SK-N-SH (cell line): ENCODE measurements around the gene COL23A1. TPM values are rescaled to one million over a fixed set of nuclear protein-coding genes. Genes with fewer than 3 reads are reported as not detected.

ENCODE experiments used
- CTCF ChIA-PET: fragments of 300-600, 350-600 bp; formaldehyde crosslinking; extraction: SDS; loops from one replicate; lab custom pipeline; 2021; lab: Yijun Ruan, JAX
- POLR2A ChIA-PET: fragments of 350-600 bp; sonication (Branson Sonifier 250); formaldehyde crosslinking; extraction: SDS; loops from one replicate; lab custom pipeline; 2020; ENCODE audit warnings: antibody characterized with exemption, inconsistent platforms; lab: Yijun Ruan, JAX
- DNase-seq: peaks from one replicate; pipeline ENCODE4 v3.0.0; 2012
- H2AFZ ChIP-seq: fragments of 200-600 bp; sonication (generic); 2 replicates; pipeline ENCODE4 v1.8.1; 2016; ENCODE audit warnings: antibody characterized with exemption, mild to moderate bottlenecking, low read depth
- H3F3A ChIP-seq: fragments of 200-600 bp; sonication (generic); replicated peaks from 2 replicates; pipeline ENCODE3; 2016; ENCODE audit warnings: antibody characterized with exemption, mild to moderate bottlenecking; ENCODE audit not compliant: insufficient read depth
- H3K27ac ChIP-seq, 2 experiments: fragments of 200-500 bp in 1 of 2; fragments of 200-600 bp in 1 of 2; sonication (Bioruptor generic) in 1 of 2; sonication (generic), shearing (Covaris generic) in 1 of 2; 2 replicates each; pipeline versions ENCODE4 v1.5.1 to v1.6.1; 2014 to 2016; ENCODE audit warnings: low read depth in 2 of 2, inconsistent platforms in 1 of 2, low read length in 1 of 2, mild to moderate bottlenecking in 1 of 2, mixed read lengths in 1 of 2
- H3K27me3 ChIP-seq: fragments of 200-600 bp; sonication (generic), shearing (Covaris generic); 2 replicates; pipeline ENCODE4 v1.6.1; 2016; ENCODE audit warnings: mixed run types; ENCODE audit not compliant: insufficient read depth
- H3K36me3 ChIP-seq, 2 experiments: fragments of 200-500 bp in 1 of 2; fragments of 200-600 bp in 1 of 2; sonication (Bioruptor generic) in 1 of 2; sonication (generic) in 1 of 2; replicated peaks in 1 of 2; 2 replicates each; pipeline versions ENCODE3 to v1.5.1; 2014 to 2016; ENCODE audit warnings: low read length in 1 of 2, mild to moderate bottlenecking in 1 of 2; ENCODE audit not compliant: insufficient read depth in 2 of 2, control insufficient read depth in 1 of 2
- H3K4me1 ChIP-seq, 2 experiments: fragments of 200-500 bp in 1 of 2; fragments of 200-600 bp in 1 of 2; sonication (Bioruptor generic) in 1 of 2; sonication (generic), shearing (Covaris generic) in 1 of 2; 2 replicates each; pipeline versions ENCODE4 v1.5.1 to v1.6.1; 2014 to 2016; ENCODE audit warnings: low read depth in 1 of 2, low read length in 1 of 2, mixed run types in 1 of 2; ENCODE audit not compliant: insufficient read depth in 2 of 2, control insufficient read depth in 1 of 2
- H3K4me2 ChIP-seq: fragments of 200-600 bp; sonication (generic), shearing (Covaris generic); 2 replicates; pipeline ENCODE4 v1.6.1; 2017; ENCODE audit warnings: mixed run types
- H3K4me3 ChIP-seq, 2 experiments: fragments of 200-500 bp in 1 of 2; fragments of 200-600 bp in 1 of 2; sonication (Bioruptor generic) in 1 of 2; sonication (generic), shearing (Covaris generic) in 1 of 2; 2 replicates each; pipeline versions ENCODE4 v1.5.1 to v1.8.1; 2014 to 2016; ENCODE audit warnings: low read depth in 2 of 2, inconsistent platforms in 1 of 2, low read length in 1 of 2, mild to moderate bottlenecking in 1 of 2, mixed read lengths in 1 of 2, moderate library complexity in 1 of 2
- H3K79me2 ChIP-seq: fragments of 200-600 bp; sonication (generic); 2 replicates; pipeline ENCODE4 v1.8.1; 2017; ENCODE audit warnings: mild to moderate bottlenecking; ENCODE audit not compliant: insufficient read depth
- H3K9ac ChIP-seq: fragments of 200-600 bp; sonication (generic); 2 replicates; pipeline ENCODE4 v1.6.1; 2017; ENCODE audit warnings: mixed run types
- H3K9me2 ChIP-seq: fragments of 200-600 bp; sonication (generic); 2 replicates; pipeline ENCODE4 v1.6.1; 2017; ENCODE audit warnings: mixed run types
- H3K9me3 ChIP-seq: fragments of 200-600 bp; sonication (generic); 2 replicates; pipeline ENCODE4 v1.6.1; 2017; ENCODE audit warnings: mixed run types, mild to moderate bottlenecking, moderate library complexity
- H4K20me1 ChIP-seq: fragments of 200-600 bp; sonication (generic); 2 replicates; pipeline ENCODE4 v1.6.1; 2017; ENCODE audit warnings: mild to moderate bottlenecking, mixed run types; ENCODE audit not compliant: insufficient read depth
- ELF1 ChIP-seq: IDR thresholded peaks from 2 replicates; pipeline ENCODE4 v1.4.0; 2012
- EZH2phosphoT487 ChIP-seq: fragments of 200-600 bp; sonication (generic); IDR thresholded peaks from 2 replicates; pipeline ENCODE4 v1.6.1; 2017; ENCODE audit warnings: low read depth, mixed run types, mild to moderate bottlenecking, antibody characterized with exemption, moderate library complexity, borderline replicate concordance
- FOSL2 ChIP-seq: IDR thresholded peaks from 2 replicates; pipeline ENCODE4 v1.4.0; 2012; ENCODE audit warnings: low read depth, mild to moderate bottlenecking, moderate library complexity, borderline replicate concordance
- FOXM1 ChIP-seq: IDR thresholded peaks from 2 replicates; pipeline ENCODE4 v1.4.0; 2012; ENCODE audit warnings: low read depth, mild to moderate bottlenecking
- NFIC ChIP-seq: IDR thresholded peaks from 2 replicates; pipeline ENCODE4 v1.4.0; 2012; ENCODE audit warnings: borderline replicate concordance
- RAD21 ChIP-seq: IDR thresholded peaks from 2 replicates; pipeline ENCODE4 v1.6.1; 2012; ENCODE audit warnings: mild to moderate bottlenecking, low read length
- RFX5 ChIP-seq: IDR thresholded peaks from 2 replicates; pipeline ENCODE4 v1.6.1; 2012; ENCODE audit warnings: mild to moderate bottlenecking, improper control_type of control experiment, low read length
- SMC3 ChIP-seq: IDR thresholded peaks from 2 replicates; pipeline ENCODE4 v1.6.1; 2012; ENCODE audit warnings: low read depth, low read length, improper control_type of control experiment
- TCF12 ChIP-seq: IDR thresholded peaks from 2 replicates; pipeline ENCODE4 v1.4.0; 2012
- TEAD4 ChIP-seq: IDR thresholded peaks from 2 replicates; pipeline ENCODE4 v1.4.0; 2012; ENCODE audit warnings: mild to moderate bottlenecking, borderline replicate concordance; ENCODE audit not compliant: insufficient read depth
- USF1 ChIP-seq: IDR thresholded peaks from 2 replicates; pipeline ENCODE4 v1.4.0; 2012; ENCODE audit warnings: low read depth, borderline replicate concordance
- USF2 ChIP-seq: fragments of 150-350 bp; IDR thresholded peaks from 2 replicates; pipeline ENCODE4 v1.6.1; 2017; ENCODE audit warnings: antibody characterized with exemption, low read length, low read depth, borderline replicate concordance
- WGBS: methylation state at CpG from one replicate; pipeline ENCODE4 v1.1.6; 2017; ENCODE audit warnings: low lambda C conversion rate; 5-methylcytosine and 5-hydroxymethylcytosine counted together
- polyA plus RNA-seq, 3 experiments: library from polyadenylated mRNA; depleted of rRNA; stranded (reverse); fragments of >200 nt; gene quantifications; 2 replicates each; pipeline ENCODE4 v1.2.3, GENCODE V29; 2012
- TF ChIP-seq, protein P1 (sequence below): IDR thresholded peaks from 2 replicates; pipeline ENCODE4 v1.4.0; 2012; ENCODE audit warnings: low read depth, borderline replicate concordance

The COL23A1 gene
- polyA plus RNA-seq, 1 of the 3 experiments (the other 2 are of a cell fraction): 0.10 TPM

DNA sequence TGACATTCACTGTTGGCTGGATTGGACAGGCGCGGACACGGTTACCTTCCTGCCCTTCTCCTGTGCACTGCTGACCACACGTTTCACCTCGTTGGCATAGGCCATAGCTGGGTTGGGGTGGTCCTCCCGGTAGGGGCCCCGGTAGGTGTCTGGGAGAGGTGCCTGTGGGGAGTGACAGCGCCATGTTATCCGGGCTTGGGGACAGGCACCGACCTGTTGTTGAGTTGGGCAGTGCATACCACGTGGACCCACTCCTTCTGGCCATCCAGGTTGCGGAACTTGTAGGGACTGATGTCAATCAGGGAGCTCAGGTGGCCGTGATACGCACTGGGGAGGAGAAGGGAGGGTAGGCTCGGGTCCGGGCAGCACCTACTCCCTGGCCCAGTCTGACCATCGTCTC is 365.8 kb downstream of the COL23A1 start (continued):
- no peak for TF ChIP-seq NFIC

GRCh38 chr5:178223828-178224335 is 366.3 kb downstream of the COL23A1 start:
- DNase-seq: no peak
- Histone ChIP-seq H3K4me1 (no peaks in the 10 kb centered on the region; a peak in 1 of 4 replicates), H3K9ac (no peak overlapping the region), H3K4me3 (no peak overlapping the region), H3K27me3 (no peaks in the 10 kb centered on the region)
- TF ChIP-seq ELF1: no peak
- TF ChIP-seq, protein P1, sequence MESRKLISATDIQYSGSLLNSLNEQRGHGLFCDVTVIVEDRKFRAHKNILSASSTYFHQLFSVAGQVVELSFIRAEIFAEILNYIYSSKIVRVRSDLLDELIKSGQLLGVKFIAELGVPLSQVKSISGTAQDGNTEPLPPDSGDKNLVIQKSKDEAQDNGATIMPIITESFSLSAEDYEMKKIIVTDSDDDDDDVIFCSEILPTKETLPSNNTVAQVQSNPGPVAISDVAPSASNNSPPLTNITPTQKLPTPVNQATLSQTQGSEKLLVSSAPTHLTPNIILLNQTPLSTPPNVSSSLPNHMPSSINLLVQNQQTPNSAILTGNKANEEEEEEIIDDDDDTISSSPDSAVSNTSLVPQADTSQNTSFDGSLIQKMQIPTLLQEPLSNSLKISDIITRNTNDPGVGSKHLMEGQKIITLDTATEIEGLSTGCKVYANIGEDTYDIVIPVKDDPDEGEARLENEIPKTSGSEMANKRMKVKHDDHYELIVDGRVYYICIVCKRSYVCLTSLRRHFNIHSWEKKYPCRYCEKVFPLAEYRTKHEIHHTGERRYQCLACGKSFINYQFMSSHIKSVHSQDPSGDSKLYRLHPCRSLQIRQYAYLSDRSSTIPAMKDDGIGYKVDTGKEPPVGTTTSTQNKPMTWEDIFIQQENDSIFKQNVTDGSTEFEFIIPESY: no peak
- no peak for TF ChIP-seq USF1
- no peak for TF ChIP-seq RAD21
- TF ChIP-seq TCF12: no peak
- TF ChIP-seq EZH2phosphoT487: no peak
- TF ChIP-seq TEAD4: no peak
- TF ChIP-seq FOSL2: no peak
- TF ChIP-seq FOXM1: no peak
- no peak for TF ChIP-seq RFX5
- TF ChIP-seq USF2: no peak
- TF ChIP-seq SMC3: no peak
- TF ChIP-seq, all 33 proteins: peak for 0
- Histone ChIP-seq H3F3A (peaks cover 8% of the 10 kb centered on the region), H3K9me2 (no peaks in the 10 kb centered on the region), H3K4me2 (no peak overlapping the region), H2AFZ (no peak overlapping the region), H4K20me1 (no peaks in the 10 kb centered on the region), H3K36me3 (peaks cover 3 to 25% of the 10 kb centered on the region in 2 experiments), H3K9me3 (no peaks in the 10 kb centered on the region), H3K79me2 (no peaks in the 10 kb centered on the region), H3K27ac (no peak overlapping the region)
- ChIA-PET POLR2A (no interaction called here), CTCF (interaction anchor here (1.3 to 3.6 kb wide), 2 partner anchors 11 to 366 kb away, joined by 3 to 17 read pairs; partner anchors contain the start of gene COL23A1)
- WGBS: 91% methylated on average over 13 of the region's 13 CpGs
